CD4-positive, alpha-beta T cell treated with Interleukin-1 beta for 1 hour (primary cell): Measurements from ENCODE around the gene NFIX.

Experiments
- DNase-seq, 2 donors: peaks; one replicate each; pipeline ENCODE4 v3.0.0-alpha.2; 2020 to 2022

NFIX gene

DNA sequence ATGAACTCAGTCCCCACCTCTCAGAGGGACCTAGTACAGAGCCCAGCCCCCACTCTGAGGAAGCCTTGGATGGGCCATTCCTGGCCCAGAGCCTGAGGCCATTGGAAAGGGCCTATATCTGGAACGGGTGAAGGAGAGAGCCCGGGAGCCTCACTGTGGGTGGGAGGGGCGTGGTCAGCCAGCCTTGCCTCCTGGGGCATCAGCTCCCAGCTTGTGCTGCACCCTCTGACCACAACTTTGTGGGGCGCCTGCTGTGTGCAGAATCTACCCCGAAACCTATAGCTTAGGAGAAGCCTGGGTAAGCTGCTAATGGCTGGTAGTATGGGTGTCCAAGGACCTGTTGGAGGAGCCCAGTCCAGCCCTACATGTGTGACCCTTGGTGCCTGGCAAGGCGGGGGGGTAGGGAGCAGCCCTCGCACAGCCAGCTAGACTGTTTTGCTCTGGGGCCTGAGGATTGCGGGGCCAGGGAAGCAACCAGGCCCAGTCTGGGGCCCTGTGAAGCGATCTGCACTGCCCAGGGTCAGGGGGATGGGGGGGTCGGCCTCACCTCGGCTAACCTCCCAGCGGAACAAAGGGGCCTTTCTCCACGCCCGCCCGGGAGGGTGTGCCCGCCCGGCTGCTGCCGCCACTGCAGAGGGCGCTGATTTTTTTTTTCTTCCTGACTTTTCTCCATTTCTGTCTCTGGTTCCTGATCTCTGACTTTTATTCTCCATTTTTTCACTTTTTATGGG, 65.1 kb downstream of the NFIX start:
- no peak for DNase-seq

DNA sequence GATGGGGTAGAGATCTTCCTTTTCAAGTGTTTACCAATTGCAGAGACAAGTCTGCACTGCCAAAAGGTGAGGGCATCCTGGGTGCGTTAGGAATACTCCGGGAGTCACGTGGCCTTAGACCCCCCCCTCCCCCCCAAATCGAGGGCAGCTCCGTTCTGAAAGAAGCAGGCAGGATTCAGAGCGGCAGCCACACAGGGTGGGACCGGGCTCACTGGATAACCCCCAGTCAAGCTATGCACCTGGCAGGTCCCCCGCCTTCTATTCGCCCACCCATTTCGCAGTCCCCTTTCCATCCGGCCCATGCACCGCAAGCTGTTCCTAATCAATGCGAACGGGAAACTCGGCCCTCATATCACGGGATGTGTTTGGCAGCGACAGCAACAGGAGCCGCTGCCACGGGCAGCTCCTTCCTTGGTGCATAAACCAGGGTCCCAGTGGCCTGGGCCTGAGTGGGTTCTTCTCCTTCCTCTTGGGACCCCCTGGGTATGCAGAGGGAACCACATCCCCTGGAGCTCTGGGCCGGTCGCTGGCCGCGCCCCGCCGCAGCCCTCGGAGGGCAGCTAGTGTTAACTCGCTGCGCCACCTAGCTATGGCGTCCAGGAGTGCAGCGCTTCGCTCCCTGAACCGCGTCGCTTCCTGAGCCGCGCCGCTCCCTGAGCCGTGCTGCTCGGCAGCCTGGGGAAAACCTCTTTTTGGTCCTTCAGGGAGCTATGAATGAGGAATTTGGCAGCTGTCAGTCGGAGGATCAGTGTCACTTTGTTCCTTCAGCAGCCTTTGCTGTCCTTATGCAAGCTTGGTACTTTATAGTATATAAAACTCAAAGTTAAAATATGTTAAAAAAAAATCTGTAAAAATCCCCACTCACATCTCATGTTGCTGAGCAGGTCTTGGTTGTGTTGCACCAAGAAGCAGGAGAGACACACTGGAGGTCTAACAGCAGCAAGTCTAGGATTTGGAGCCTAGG, 66.0 kb downstream of the NFIX start:
- peak; percentile 71 to 74 for DNase-seq

DNA sequence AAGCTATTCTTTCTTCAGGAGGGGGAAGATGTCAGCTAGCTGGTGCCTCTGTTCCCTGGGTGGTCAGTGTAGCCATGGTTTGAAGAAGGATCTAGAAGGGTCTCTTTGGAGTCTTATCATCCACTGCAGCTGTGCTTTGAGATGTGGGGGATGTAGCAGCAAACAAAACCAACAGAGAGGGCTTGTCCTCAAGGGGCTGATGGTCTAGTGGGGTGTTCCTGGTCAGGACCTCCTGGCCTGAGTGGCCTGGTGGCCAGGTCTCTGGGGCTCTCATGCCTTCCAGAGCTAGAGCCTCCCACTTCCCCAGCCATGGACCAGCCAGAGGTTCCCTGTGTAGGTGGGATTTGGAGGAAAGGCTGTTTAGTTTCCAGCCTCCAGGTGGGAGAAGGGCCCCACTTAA, 67.0 kb downstream of the NFIX start:
- no peak for DNase-seq

DNA sequence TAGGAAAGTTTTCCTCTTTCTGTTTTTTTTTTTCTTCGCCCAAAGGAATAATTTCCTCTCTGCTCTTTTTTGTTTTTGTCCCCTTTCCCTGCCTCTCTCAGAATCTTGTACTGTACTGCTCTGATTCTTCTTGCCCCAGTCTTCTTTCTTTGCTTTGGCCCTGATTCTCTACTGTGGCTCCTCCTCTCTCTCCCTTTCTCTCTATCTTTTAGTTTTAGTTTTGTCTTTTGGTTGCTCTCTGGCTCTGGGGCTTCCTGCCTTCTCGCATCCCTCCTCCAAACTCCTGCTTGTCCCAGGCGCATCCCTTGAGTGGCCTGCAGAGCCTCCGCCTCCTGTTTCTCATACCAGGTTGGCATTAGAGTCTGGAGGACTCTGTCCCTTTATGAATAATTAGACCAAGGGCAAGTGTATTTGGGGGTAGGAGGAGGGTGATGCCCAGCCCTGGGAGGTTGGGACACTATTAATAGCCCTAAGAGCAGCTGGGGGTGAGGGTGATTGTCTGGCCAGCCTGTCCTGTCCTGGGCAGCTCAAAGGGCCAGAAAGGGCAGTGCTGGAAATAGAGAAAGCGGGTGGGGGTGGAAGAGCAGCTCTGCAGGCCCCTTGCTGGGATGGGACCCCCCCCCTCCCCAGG, 68.3 kb downstream of the NFIX start:
- DNase-seq: no peak

DNA sequence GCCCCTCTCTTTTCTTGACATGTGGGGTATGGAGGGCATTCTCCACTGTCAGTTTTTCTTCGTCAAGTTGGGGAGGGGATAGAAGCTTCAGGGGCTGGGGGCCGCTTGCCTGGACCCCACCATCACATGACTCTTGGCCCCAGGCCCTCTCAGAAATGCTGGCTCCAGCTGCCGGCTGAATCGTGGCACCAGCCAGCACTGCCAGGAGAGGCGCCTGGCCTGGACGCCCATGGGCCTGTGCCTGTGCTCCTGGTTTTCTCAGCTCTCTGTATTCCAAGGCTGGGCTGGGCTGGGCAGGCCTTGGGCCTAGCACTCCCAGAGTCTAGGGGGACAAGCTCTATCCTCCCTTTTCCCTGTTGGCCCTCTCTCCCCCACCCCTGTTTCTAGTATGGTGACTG, 68.8 kb downstream of the NFIX start:
- no peak for DNase-seq

DNA sequence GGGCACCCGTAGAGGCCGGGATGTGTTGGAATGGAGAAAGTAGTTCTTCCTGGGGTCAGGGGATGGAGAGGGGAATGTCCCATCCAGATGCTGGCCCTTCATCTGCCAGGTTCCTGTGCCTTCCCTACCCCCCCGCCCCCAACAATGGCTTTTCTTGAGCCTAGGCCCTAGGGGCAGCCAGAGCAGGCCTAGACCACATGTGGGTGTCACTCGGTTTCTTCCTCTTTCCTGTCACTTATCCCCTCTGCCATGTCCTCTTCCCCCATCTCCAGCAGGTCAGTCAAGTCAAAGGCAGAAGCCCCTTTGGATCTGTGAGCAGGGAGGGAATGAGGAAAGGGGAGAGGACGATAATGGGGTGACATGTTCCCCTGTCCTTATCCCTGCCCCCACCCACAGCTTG, 71.0 kb downstream of the NFIX start:
- no peak for DNase-seq

DNA sequence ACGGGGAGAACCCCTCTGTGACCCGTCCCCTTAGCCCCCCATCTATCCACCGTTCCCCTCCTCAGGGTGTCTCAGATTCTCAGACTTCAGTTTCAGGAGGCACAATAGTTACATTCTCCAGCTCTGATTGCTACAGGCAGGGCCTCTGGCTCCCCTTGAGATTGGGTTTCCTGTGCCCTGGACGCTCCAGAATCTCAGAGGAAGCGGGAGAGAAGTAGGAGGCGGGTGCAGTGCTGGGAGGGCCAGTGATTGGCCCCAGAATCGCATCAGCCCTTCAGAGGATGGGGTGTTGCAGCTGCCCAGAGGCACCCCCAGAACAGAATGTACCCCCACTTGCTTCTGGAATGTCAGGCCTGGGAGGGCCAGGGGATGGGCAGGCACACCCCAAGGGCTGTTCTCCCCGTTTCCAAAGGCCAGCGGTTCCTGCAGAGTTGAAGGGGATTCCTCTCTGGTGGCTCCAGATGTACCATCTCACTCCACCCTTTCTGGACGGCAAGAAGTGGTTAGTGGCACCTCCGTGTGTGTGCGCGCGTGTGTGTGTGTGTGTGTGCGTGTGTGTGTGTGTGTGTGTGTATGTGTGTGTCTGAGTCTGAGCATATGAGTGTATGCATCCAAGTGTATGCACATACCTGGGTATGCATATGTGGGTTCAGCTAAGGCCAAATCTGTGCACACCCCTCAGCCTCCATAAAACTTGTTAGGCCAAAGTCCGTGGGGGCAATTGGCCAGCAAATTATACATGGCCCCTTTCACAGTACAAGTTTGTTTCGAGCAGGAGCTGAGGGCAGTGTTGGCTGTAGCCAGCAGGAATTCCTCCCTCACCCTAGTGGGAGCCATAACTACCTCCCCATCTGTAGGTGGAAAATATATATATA, 71.9 kb downstream of the NFIX start:
- no peak for DNase-seq

DNA sequence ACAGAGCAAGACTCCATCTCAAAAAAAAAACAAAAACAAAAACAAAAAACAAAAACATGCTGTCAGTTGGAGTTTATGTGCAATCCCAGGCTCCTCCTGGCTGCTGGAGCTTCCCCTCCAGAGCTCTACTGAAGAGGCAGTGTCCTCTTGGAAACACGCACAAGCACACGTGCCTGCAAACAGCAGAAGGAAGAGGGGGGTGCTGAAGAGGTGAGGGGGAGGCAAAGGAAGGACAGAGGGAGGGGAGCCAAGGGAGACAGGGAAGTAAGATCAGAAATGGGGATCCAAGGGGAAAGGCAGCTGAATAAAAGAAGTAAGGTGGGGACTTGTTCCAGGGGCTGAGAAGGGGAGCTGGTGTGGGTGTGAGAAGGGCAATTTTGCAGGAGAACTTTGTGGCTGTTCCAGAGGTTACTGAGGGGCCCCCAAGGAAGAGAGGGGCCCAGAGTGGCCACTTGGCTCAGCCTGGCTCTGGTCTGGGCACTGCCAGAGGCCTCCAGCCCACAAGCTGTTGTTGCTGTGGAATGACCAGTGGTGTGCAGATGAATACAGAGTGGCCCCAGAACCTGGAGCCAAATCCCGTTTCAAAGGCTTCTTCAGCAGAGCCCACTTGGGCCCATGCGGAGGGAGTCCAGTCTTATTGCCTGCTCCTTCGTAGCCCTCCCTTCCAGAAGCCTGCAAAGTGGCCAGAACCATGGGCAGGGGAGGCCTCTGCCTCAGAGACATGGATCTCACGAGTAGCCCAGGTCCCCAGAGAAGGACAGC, 73.0 kb downstream of the NFIX start:
- no peak for DNase-seq

DNA sequence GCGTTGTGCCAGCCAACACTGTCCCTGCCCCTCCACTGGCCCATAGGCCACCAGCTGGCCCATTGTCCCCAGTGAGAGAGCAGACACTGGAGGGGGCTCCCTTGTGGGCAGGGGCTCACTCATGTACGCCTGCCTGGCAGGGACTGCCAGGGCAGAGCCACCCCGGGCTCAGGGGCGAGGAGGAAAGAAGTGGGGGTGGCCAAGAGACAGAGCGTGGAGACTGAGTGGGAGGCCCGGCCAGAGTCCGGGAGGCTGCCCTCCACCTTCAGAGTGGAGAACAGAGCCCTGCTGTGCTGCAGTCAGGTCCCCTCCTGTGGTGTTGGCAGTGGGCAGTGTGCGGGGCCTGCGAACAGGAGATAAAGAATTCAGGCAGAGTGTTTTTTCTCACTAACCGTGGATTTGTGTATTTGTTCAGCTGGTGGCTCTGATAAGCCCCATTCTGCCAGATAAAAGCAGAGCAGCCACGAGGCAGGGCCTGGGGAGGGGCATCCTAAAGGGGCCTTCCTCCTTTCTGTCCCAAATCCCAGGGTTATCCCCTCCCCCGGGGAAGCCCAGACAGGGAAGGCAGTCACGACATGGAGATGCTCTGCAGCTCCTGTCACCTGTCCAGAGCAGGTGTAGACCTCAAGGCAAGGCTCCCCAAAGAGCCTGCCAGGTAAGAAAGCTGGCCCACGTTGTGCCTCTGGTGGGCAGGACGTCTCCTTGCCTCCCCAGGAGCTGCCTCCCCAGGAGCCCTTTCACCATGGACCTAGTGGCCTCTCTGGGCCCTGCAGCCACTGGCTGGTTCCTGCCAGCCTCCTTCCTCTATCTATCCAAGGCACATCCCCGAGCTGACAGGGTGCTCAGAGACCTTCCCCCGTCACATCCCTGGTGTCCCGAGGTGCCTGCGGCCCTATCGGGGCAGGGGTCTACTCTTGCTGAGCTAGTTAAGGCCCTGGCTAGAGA, 74.4 kb downstream of the NFIX start:
- DNase-seq: no peak

DNA sequence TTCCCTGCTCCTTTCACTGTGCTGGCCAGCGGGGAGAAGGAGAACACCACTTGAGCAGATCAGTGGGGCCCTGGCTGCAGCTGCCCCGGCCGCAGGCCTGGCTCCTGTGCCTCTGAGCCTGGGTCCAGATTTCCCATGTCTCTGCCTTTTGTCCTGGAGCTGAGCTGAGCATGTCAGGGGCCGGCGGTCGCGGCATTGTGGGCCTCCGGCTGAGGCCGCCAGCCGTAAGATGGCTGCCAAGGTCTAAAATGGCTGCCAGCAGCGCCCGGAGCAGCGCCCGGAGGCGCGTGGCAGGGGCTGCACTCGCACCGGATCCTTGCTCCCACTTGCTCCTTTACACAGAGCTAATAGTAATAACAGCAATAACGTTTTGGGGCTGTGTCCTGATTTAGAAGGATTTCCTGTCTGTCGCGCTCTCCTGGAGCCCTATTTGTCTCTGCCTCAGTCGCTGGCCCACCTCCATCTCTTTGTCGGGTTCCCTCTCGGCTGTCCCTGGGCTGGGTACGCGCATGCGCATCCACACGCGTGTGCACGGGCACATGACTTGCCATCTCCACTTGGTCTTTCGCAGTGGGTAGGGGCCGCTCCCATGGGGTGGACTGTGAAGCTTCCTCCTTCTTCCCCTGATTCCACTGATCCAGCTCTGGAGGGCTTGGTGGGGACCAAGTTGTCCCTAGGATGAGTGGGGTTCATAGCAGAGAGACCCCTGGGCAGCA, 75.3 kb downstream of the NFIX start:
- no peak for DNase-seq

DNA sequence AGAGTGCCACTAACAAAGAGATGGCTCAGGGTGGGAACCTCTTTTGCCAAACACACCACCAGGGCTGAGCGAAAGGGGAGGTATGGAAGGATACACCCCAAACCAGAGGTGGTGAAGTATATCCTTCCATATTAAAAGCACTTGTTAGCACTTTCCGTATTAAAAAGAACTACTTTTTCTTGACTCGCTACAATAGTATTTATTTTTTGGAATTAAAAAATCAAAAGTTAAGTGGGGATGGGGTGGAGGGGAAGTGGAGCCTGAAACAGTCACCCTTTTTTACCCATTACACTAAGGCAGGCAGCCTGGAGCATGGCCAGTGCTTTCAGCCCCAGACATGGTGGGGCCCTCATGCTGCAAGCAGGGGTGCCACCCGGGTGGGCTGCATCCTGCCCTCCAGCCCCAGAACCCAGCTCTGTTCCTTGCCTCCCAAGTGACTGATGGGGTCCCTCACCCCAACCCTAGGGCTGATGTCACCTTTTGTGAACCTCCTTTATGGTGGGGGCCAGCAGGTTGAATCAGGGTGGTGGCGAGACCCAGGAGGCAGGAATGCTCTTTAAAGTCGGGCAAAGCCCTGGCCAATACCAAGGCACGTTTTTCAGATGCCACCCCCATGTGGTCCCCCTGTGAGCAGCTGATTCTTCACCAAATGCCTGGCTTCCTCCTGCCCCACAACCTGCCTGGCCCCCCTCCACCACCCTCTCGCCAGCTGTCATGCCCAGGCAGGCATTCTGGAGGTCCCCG, 76.3 kb downstream of the NFIX start:
- DNase-seq: no peak

DNA sequence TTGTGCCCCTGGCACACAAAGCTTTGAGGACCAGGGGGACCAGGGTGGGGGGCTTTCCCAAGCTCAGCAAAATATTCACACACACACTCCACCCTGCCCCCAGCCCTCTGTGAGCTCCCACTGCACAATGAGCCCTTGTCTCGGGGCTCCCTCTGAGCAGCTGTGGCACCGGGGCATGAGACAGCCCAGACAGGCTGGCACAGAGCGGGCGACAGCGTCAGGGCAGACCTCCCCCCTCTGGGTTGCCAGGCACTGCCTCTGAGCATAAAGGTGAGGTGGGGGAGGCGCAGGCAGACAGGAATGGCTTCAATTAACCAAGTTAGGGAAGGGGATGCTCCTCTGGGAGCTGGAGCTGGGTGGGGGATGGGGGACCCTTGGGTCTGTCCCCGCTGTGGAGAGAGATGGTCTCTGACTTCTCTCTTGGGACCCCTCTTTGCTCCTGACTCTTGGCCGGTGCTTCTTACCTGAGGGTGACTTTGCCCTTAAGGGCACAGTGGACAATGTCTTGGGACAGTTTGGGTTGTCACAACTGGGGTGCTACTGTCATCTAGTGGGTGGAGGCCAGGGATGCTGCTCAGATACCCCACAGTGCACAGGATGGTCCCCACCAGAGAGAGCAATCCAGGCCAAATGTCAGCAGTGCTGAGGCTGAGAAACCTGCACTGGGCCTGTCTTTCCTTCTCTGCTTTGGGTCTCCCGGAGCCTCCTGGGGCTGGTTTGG, 77.1 kb downstream of the NFIX start:
- no peak for DNase-seq

DNA sequence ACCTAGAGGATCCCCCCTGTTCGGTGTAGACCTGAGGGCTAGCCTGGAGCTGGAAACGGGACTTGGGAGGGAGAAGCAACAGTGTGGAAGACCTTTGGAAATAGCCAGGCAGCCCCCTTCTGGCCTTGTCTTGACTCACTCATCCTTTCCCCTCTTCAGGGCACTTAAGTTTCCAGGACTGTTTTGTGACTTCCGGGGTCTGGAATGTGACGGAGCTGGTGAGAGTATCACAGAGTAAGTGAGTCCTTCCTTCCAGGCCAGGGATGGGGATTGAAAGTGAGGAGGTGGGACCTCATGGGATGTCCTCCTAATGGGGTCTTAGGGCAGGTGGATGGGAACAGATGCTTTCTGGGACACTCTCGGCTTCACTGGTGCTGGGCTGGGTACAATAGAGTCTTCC, 78.0 kb downstream of the NFIX start:
- DNase-seq: no peak

DNA sequence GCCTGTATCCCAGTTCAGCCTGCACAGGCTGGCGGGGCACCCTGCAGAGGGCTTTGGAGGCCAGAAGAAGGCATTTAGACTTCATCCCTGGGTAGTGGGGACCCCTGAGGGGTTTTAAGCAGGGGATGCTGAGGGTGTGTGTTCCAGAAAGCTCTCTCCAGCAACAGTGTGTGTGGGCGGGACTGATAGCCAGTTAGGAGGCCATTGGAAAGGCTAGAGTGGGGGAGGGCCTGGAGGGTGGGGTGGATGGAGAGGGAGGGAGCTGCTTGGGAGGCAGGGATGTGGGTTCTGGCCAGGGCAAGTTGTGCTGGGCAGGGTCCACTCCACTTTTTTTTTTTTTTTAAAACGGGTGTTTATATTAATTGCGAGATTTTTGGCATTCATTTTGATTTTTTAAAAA, 79.1 kb downstream of the NFIX start:
- no peak for DNase-seq

DNA sequence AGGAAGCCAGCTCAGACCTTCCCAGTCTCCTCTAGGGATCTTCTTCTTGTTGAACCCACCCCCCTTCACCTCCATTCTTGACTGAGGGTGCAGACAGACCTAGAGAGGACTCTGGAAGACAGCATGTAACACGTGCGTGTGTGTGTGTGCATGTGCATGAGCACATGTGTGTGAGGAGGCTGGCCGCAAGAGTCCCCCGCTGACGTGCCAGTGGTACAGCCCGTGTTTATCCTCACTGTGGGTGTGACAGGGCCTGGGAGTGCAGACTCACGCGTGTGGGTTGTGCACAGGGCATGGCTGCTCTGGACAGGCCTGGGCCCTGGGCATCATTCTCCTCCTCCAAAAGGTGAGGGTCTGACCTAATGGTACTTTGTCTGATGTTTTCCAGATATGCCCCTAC, 81.0 kb downstream of the NFIX start:
- DNase-seq: no peak

DNA sequence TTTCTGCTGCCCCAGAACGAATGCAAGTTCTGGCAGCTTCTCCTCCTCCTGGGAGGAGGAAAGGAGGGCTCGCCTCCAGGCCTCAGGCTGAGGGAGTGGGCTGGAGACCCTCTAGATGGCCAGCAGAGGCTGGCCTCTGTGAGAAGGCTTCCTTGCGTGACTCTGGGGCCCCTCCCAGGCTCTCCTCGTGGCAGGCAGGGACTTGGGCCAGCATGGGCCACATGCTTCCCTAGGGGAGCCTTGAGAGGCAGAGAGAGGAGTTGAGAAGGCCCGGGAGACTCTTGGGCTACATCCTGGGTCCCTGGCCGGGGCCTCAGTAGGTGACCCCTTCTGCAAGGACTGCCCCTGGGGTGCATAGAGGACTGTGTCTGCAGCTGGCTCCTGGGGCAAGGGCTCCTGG, 81.5 kb downstream of the NFIX start:
- no peak for DNase-seq

DNA sequence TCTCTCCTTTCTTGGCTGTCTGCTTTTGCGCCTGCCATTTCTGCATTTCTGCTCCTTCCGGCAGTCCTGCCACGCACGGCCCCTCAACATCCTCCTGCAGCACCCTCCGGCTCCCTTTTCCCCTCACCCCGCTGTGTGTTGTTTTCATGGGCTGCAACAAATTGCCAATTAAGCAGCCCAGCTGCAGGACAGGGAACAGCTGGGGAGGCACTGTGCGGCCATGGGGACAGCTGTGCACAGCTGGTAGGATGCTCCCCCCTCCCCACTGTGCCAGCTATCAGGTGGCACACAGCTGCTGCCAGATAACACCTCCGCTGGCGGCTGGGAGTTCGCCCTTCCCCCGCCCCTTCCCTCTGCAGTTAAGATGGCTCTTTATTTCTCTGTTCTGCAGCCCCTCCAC, 82.0 kb downstream of the NFIX start:
- DNase-seq: no peak

DNA sequence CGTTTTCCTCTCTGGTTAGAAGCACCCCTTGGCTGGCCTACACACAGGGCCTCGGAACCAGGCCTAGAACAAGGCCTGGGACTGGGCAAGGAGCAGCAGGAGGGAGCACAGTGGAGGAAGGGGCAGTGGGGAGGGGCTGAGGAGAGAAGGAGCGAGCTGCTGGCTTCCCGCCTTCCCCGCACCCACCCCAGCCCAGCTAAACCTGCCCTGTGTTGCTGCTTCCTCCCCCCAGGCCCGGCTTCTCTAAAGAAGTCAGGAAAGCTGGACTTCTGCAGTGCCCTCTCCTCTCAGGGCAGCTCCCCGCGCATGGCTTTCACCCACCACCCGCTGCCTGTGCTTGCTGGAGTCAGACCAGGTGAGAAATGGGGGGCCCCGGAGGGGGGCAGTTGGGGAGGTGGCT, 83.1 kb downstream of the NFIX start:
- no peak for DNase-seq
